Transverse colon (tissue), 4 donors: ENCODE data around the gene MB.

Experiments
- CTCF ChIP-seq, 5 experiments: fragments of 200-600 bp in 3 of 5; fragments of 450-650 bp in 2 of 5; sonication (generic) in 3 of 5; IDR thresholded peaks; 1 replicate in 2 of 5; 2 replicates in 3 of 5; pipeline ENCODE4 v1.5.1; 2016 to 2017; ENCODE audit warnings: antibody characterized with exemption in 5 of 5, inconsistent platforms in 3 of 5, mild to moderate bottlenecking in 2 of 5, moderate library complexity in 1 of 5
- EP300 ChIP-seq: sonication (generic); formaldehyde crosslinking; IDR thresholded peaks from one replicate; pipeline ENCODE4 v1.6.1; 2017; ENCODE audit warnings: antibody characterized with exemption, low read depth
- POLR2A ChIP-seq: fragments of 450-650 bp; IDR thresholded peaks from one replicate; pipeline ENCODE4 v1.6.1; 2016; ENCODE audit warnings: antibody characterized with exemption, mild to moderate bottlenecking, moderate library complexity
- POLR2AphosphoS5 ChIP-seq, 3 donors: sonication (generic); formaldehyde crosslinking; IDR thresholded peaks; one replicate each; pipeline ENCODE4 v1.6.1; 2016; ENCODE audit warnings: antibody characterized with exemption in 3 of 3

GRCh38 chr22:35637254-35637653 lies 20.1 kb upstream of the MB start:
- TF ChIP-seq CTCF (IDR thresholded peaks at IDR 0.05) (no peak), POLR2AphosphoS5 (IDR thresholded peaks at IDR 0.05) (no peak), POLR2A (no peak), EP300 (no peak)
